ENCODE data around the gene PHACTR1.

GRCh38 chr6:12785301-12785700, 68.7 kb downstream of the PHACTR1 start:
- no peak for TF ChIP-seq POLR2A (IDR thresholded peaks at IDR 0.05)
- no peak for TF ChIP-seq CTCF (IDR thresholded peaks at IDR 0.05)

All from testis (tissue), 2 donors.